ENCODE results near the gene CLDN19. TPM values are rescaled to one million over a fixed set of nuclear protein-coding genes. Genes with fewer than 3 reads are reported as not detected.

CLDN19 gene
- total and polyA plus RNA-seq, 11 donors, result 0.01 to 0.11 TPM; not detected in 9

DNA sequence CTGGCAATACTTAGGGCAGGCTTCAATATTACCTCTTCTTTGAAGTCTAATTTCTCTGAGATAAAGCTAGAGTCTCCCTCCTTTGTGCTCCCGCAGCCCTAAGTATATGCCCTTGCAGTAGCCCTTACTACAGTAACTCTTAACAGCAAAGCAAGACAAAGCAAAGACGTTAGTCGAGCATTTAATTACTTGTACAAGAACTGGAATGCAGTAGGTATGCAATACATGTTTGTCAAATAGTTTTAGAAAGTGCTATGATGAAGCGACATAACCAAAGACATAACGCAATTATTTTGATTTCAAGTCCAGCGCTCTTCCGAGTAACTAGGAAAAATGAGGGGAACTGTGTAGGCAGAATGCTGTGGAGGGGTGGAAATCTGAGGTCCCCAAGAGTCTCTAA is 25.2 kb upstream of the CLDN19 start:
- peaks cover 3 to 44% (median 27%) of the 10 kb centered on the region in 12 donors for H3K4me1 ChIP-seq

DNA sequence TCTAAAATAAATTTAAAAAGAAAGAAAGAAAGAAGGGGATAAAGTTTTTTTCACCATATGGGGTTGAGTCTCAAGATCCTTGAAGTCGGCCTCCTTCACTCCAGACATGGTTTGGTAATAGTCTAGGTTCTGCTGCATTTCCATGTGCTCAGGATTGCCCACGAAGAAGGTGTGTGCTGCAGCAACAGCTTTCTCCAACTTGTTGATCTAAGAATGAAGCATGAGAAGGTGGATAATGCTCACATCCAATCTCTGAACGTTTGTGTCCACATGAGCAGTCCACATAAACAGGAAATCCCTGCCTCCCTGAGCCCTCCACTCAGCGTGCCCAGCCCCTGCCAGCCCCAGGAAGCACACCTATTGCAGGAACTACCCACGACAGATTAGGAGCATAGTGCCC is 22.2 kb upstream of the CLDN19 start:
- intact Hi-C loops (cut with DNase I), result loop anchor here in 3 of 10 donors (10.0 kb wide), 3 partner anchors 77 to 427 kb away; partner anchors contain the start of genes YBX1 (in 2 of the 3) and FOXJ3 (in 1 of the 3)
- 59 to 69% (median 66%) methylated on average over 5 of the region's 5 CpGs for WGBS, 4 donors
- TF ChIP-seq, protein P1, sequence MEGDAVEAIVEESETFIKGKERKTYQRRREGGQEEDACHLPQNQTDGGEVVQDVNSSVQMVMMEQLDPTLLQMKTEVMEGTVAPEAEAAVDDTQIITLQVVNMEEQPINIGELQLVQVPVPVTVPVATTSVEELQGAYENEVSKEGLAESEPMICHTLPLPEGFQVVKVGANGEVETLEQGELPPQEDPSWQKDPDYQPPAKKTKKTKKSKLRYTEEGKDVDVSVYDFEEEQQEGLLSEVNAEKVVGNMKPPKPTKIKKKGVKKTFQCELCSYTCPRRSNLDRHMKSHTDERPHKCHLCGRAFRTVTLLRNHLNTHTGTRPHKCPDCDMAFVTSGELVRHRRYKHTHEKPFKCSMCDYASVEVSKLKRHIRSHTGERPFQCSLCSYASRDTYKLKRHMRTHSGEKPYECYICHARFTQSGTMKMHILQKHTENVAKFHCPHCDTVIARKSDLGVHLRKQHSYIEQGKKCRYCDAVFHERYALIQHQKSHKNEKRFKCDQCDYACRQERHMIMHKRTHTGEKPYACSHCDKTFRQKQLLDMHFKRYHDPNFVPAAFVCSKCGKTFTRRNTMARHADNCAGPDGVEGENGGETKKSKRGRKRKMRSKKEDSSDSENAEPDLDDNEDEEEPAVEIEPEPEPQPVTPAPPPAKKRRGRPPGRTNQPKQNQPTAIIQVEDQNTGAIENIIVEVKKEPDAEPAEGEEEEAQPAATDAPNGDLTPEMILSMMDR (IDR thresholded peaks at IDR 0.05), result no peak

More for the DNA sequence above, 25.2 kb upstream of the CLDN19 start:
- Histone ChIP-seq H3K9me3 (no peaks in the 10 kb centered on the region), H3K4me3 (peak overlapping the region; percentile 70 to 98 (median 94)), H3K27ac (peak overlapping the region in 6 of 12 donors; percentile 87 to 95 (median 92)), H3K36me3 (peaks cover 0 to 23% (median 19%) of the 10 kb centered on the region in 9 donors), H3K27me3 (no peaks in the 10 kb centered on the region)
- TF ChIP-seq POLR2A (IDR thresholded peaks at IDR 0.05), result no peak
- TF ChIP-seq, protein P1 (IDR thresholded peaks at IDR 0.05), result no peak
- ATAC-seq (no peak), DNase-seq (no peak)
- intact Hi-C loops (cut with DNase I), result loop anchor here in 7 of 10 donors (5.0 to 10.0 kb wide), 8 partner anchors 52 to 430 kb away; partner anchors contain the start of genes YBX1 (in 6 of the 7), ERMAP (in 1 of the 7), FOXJ3 (in 1 of the 7) and SVBP (in 1 of the 7)
- WGBS, 4 donors, result 18 to 34% (median 20%) methylated on average over 7 of the region's 7 CpGs

DNA sequence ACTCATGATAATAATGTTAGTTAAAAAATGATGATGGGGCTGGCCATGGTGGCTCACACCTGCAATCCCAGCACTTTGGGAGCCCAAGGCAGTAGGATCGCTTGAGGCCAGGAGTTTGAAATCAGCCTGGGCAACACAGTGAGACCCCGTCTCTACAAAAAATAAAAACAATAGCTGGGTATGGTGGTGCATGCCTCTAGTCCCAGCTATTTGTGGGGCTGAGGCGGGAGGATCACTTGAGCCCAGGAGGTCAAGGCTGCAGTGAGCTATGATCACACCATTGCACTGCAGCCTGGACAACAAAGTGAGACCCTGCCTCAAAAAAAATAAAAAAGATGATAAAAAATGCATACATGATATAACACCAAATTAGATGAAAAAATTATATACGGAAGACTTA is 21.5 kb upstream of the CLDN19 start:
- peaks cover 2 to 60% (median 50%) of the 10 kb centered on the region in 9 donors for H3K36me3 ChIP-seq
- intact Hi-C loops (cut with DNase I), result loop anchor here in 3 of 10 donors (10.0 kb wide), 3 partner anchors 77 to 427 kb away; partner anchors contain the start of genes YBX1 (in 2 of the 3) and FOXJ3 (in 1 of the 3)
- WGBS, 4 donors, result 89 to 98% (median 95%) methylated on average over 4 of the region's 4 CpGs

More for the DNA sequence above, 22.2 kb upstream of the CLDN19 start:
- Histone ChIP-seq H3K4me3 (no peak overlapping the region), H3K9me3 (no peaks in the 10 kb centered on the region), H3K27ac (no peak overlapping the region), H3K36me3 (peaks cover 2 to 53% (median 43%) of the 10 kb centered on the region in 9 donors), H3K27me3 (no peaks in the 10 kb centered on the region), H3K4me1 (peaks cover 0 to 19% (median 13%) of the 10 kb centered on the region in 12 donors)
- ATAC-seq (no peak), DNase-seq (no peak)

DNA sequence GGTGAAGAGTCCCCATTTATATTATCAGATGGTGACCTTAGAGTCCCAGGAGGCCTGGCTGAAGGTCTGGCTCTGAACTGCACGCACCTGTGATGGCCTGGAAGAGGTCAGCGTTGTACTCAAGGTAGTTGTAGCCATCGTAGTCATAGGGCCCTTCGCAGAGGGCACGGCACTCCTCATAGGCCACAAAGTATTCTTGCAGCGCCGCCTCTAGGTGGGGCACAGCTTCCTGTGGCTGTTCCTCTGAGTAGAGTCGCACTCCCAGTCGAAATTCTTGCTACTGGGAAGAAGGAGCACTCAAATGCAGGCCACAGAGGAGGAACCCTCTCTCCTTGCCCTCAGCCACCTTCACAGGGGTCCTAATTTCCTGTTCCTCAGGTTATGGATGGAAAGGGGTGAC is 19.1 kb upstream of the CLDN19 start:
- 74 to 85% (median 80%) methylated on average over 9 of the region's 9 CpGs for whole genome bisulfite sequencing, 4 donors
- intact Hi-C loops (cut with DNase I), result loop anchor here in 3 of 10 donors (10.0 kb wide), 2 partner anchors 304 to 414 kb away; partner anchors contain the start of genes PPCS (in 1 of the 3) and ZMYND12 (in 1 of the 3)
- H3K36me3 ChIP-seq, result peaks cover 2 to 85% (median 74%) of the 10 kb centered on the region in 9 donors

More for the DNA sequence above, 21.5 kb upstream of the CLDN19 start:
- H3K4me3 ChIP-seq, result no peak overlapping the region
- H3K9me3 ChIP-seq, result no peaks in the 10 kb centered on the region
- no peak for ATAC-seq
- DNase-seq, result no peak
- no peak overlapping the region for H3K27ac ChIP-seq
- TF ChIP-seq, protein P1 (IDR thresholded peaks at IDR 0.05), result no peak
- no peaks in the 10 kb centered on the region for H3K27me3 ChIP-seq
- H3K4me1 ChIP-seq, result peaks cover 0 to 19% (median 14%) of the 10 kb centered on the region in 12 donors

More for the DNA sequence above, 19.1 kb upstream of the CLDN19 start:
- DNase-seq, result no peak
- H3K27ac ChIP-seq, result no peak overlapping the region
- peaks cover 0 to 3% (median 0%) of the 10 kb centered on the region in 12 donors for H3K4me1 ChIP-seq
- no peak overlapping the region for H3K4me3 ChIP-seq
- H3K27me3 ChIP-seq, result no peaks in the 10 kb centered on the region
- no peak for TF ChIP-seq POLR2A (IDR thresholded peaks at IDR 0.05)
- TF ChIP-seq, protein P1 (IDR thresholded peaks at IDR 0.05), result no peak
- ATAC-seq, result peak in 1 of 4 donors; percentile 28
- no peaks in the 10 kb centered on the region for H3K9me3 ChIP-seq

Measured in heart left ventricle (tissue), 16 donors.